ENCODE results near the gene TSHZ2. TPM values are rescaled to one million over a fixed set of nuclear protein-coding genes. Genes with fewer than 3 reads are reported as not detected.

The TSHZ2 gene
- total and polyA plus RNA-seq, 11 donors: 1.8 to 12.1 (median 3.7) TPM

GRCh38 chr20:53510704-53511103, 538.5 kb downstream of the TSHZ2 start:
- no peaks in the 10 kb centered on the region for H3K4me1 ChIP-seq
- TF ChIP-seq POLR2A (IDR thresholded peaks at IDR 0.05) (no peak), CTCF (IDR thresholded peaks at IDR 0.05) (no peak)
- DNase-seq: no peak
- no peaks in the 10 kb centered on the region for H3K9me3 ChIP-seq
- H3K4me3 ChIP-seq: no peak overlapping the region
- H3K36me3 ChIP-seq: no peaks in the 10 kb centered on the region
- H3K27me3 ChIP-seq: no peaks in the 10 kb centered on the region
- no peak overlapping the region for H3K27ac ChIP-seq
- 89 to 91% (median 89%) methylated on average over 4 to 8 of the region's 8 CpGs for whole genome bisulfite sequencing, 4 donors
- ATAC-seq: no peak
- intact Hi-C loops (cut with DNase I): no loop called here

GRCh38 chr20:53512076-53512475, 539.9 kb downstream of the TSHZ2 start:
- Histone ChIP-seq H3K4me3 (no peak overlapping the region), H3K27ac (no peak overlapping the region), H3K36me3 (no peaks in the 10 kb centered on the region), H3K27me3 (no peaks in the 10 kb centered on the region), H3K4me1 (no peaks in the 10 kb centered on the region), H3K9me3 (no peaks in the 10 kb centered on the region)
- intact Hi-C loops (cut with DNase I): no loop called here
- WGBS, 4 donors: 89 to 90% (median 90%) methylated on average over 9 of the region's 9 CpGs
- ATAC-seq (no peak), DNase-seq (no peak)
- TF ChIP-seq CTCF (IDR thresholded peaks at IDR 0.05) (no peak), POLR2A (IDR thresholded peaks at IDR 0.05) (no peak)

GRCh38 chr20:53513168-53513488, 541.0 kb downstream of the TSHZ2 start:
- no peak for TF ChIP-seq CTCF (IDR thresholded peaks at IDR 0.05)
- TF ChIP-seq POLR2A (IDR thresholded peaks at IDR 0.05): no peak
- ATAC-seq: no peak
- 54 to 72% (median 69%) methylated on average over 2 of the region's 2 CpGs for WGBS, 4 donors
- H3K36me3 ChIP-seq: no peaks in the 10 kb centered on the region
- DNase-seq: no peak
- no peak overlapping the region for H3K4me3 ChIP-seq
- no peaks in the 10 kb centered on the region for H3K4me1 ChIP-seq
- no peaks in the 10 kb centered on the region for H3K9me3 ChIP-seq
- H3K27ac ChIP-seq: no peak overlapping the region
- H3K27me3 ChIP-seq: no peaks in the 10 kb centered on the region
- intact Hi-C loops (cut with DNase I): no loop called here

- Histone ChIP-seq H3K4me1 (no peaks in the 10 kb centered on the region), H3K9me3 (no peaks in the 10 kb centered on the region), H3K27ac (no peak overlapping the region), H3K27me3 (no peaks in the 10 kb centered on the region), H3K36me3 (no peaks in the 10 kb centered on the region), H3K4me3 (no peak overlapping the region)
- TF ChIP-seq CTCF (IDR thresholded peaks at IDR 0.05) (no peak), POLR2A (IDR thresholded peaks at IDR 0.05) (no peak)
- intact Hi-C loops (cut with DNase I): no loop called here
- ATAC-seq: no peak
- DNase-seq: no peak
- 82 to 88% (median 85%) methylated on average over 18 of the region's 18 CpGs for WGBS, 4 donors
These were observed 541.5 kb downstream of the TSHZ2 start for GRCh38 chr20:53513489-53514298.

Data from heart left ventricle (tissue), 16 donors.